GM12878 (cell line): ENCODE measurements around the gene IL34. TPM values are rescaled to one million over a fixed set of nuclear protein-coding genes. Genes with fewer than 3 reads are reported as not detected.

Source experiments
- ATAC-seq: fragments of 200-7000 bp; cut with Tn5 transposase; 3 replicates; pipeline ENCODE4 v1.9.1; 2020; ENCODE audit warnings: mild to moderate bottlenecking, moderate library complexity
- BruUV-seq: library from RNA; stranded (reverse); fragments of 400-500 nt; replicated peaks from 2 replicates; lab custom pipeline; 2021; lab: Mats Ljungman, UMichigan
- CTCF ChIA-PET: fragments of 300-600 bp; sonication (Branson Sonifier 250); formaldehyde crosslinking; extraction: SDS; loops from one replicate; lab custom pipeline; 2021; ENCODE audit warnings: inconsistent platforms; lab: Yijun Ruan, JAX
- POLR2A ChIA-PET: fragments of 350-600 bp; formaldehyde crosslinking; extraction: SDS; loops from one replicate; lab custom pipeline; 2021; ENCODE audit warnings: inconsistent platforms; lab: Charles Lee
- RAD21 ChIA-PET: fragments of 300-600 bp; sonication (Branson Sonifier 250); formaldehyde crosslinking; loops from one replicate; lab custom pipeline; 2023; ENCODE audit warnings: antibody characterized with exemption; ENCODE audit not compliant: unreplicated experiment; lab: Charles Lee
- SMC1A ChIA-PET: fragments of 300-600 bp; sonication (Branson Sonifier 250); formaldehyde crosslinking; loops from one replicate; lab custom pipeline; 2023; ENCODE audit not compliant: unreplicated experiment, uncharacterized antibody; lab: Charles Lee
- DNase-seq: peaks from one replicate; pipeline ENCODE4 v3.0.0-alpha.2; 2011; ENCODE audit warnings: low read depth, low spot score
- FAIRE-seq: peaks from 3 replicates; lab custom pipeline; 2011; peaks lifted over from hg19 to GRCh38; lab: Jason Lieb, UNC
- H2AFZ ChIP-seq: 2 replicates; pipeline ENCODE4 v1.6.0; 2011; ENCODE audit warnings: low read depth, low read length, control low read depth; ENCODE audit not compliant: control insufficient read depth
- H3K27ac ChIP-seq: 2 replicates; pipeline ENCODE4 v1.5.1; 2011; ENCODE audit warnings: control low read depth; ENCODE audit not compliant: control insufficient read depth, insufficient read depth
- H3K27me3 ChIP-seq, 2 experiments: replicated peaks in 1 of 2; 2 replicates each; pipeline versions ENCODE4 v1.6.0 to v1.6.1; 2011; ENCODE audit warnings: low read length in 1 of 2; ENCODE audit not compliant: control insufficient read depth in 2 of 2, insufficient read depth in 2 of 2
- H3K36me3 ChIP-seq, 2 experiments: 2 replicates each; pipeline ENCODE4 v1.5.1; 2011; ENCODE audit warnings: low read length in 1 of 2; ENCODE audit not compliant: control insufficient read depth in 2 of 2, insufficient read depth in 2 of 2
- H3K4me1 ChIP-seq: 2 replicates; pipeline ENCODE4 v1.6.1; 2011; ENCODE audit warnings: mild to moderate bottlenecking, low read length, moderate library complexity, mixed read lengths; ENCODE audit not compliant: control insufficient read depth, insufficient read depth
- H3K4me2 ChIP-seq: 2 replicates; pipeline ENCODE4 v1.6.0; 2011; ENCODE audit warnings: control low read depth; ENCODE audit not compliant: control insufficient read depth, insufficient read depth
- H3K4me3 ChIP-seq: fragments of 200-600 bp; sonication (generic); 2 replicates; pipeline ENCODE4 v1.5.1; 2016
- H3K79me2 ChIP-seq: 2 replicates; pipeline ENCODE4 v1.6.0; 2011; ENCODE audit warnings: low read length; ENCODE audit not compliant: control insufficient read depth, insufficient read depth
- H3K9ac ChIP-seq: 2 replicates; pipeline ENCODE4 v1.8.0; 2011; ENCODE audit warnings: low read length, control low read depth, mixed read lengths; ENCODE audit not compliant: control insufficient read depth, insufficient read depth
- H3K9me3 ChIP-seq: replicated peaks from 3 replicates; pipeline ENCODE4 v1.5.1; 2011; ENCODE audit warnings: mild to moderate bottlenecking, low read length; ENCODE audit not compliant: control insufficient read depth, insufficient read depth
- H4K20me1 ChIP-seq: 2 replicates; pipeline ENCODE4 v1.6.0; 2011; ENCODE audit not compliant: control insufficient read depth, insufficient read depth
- HDAC6 ChIP-seq: fragments of 200-600 bp; sonication (generic); IDR thresholded peaks from one replicate; pipeline ENCODE4 v1.8.0; 2017; ENCODE audit warnings: antibody characterized with exemption; ENCODE audit not compliant: unreplicated experiment
- NKRF ChIP-seq: fragments of 450-650 bp; conservative IDR thresholded peaks from 2 replicates; pipeline ENCODE4 v1.6.1; 2017; ENCODE audit warnings: mild to moderate bottlenecking, moderate library complexity
- SUPT20H ChIP-seq: IDR thresholded peaks from 2 replicates; pipeline ENCODE4 v1.6.1; 2011; ENCODE audit warnings: low read depth, mild to moderate bottlenecking, low read length, moderate library complexity, borderline replicate concordance; ENCODE audit not compliant: control insufficient read depth
- TAF1 ChIP-seq: IDR thresholded peaks from 2 replicates; pipeline ENCODE4 v1.6.1; 2011; ENCODE audit warnings: mild to moderate bottlenecking, low read depth, low read length, borderline replicate concordance
- ZBED1 ChIP-seq: IDR thresholded peaks from 2 replicates; pipeline ENCODE4 v1.6.1; 2016; ENCODE audit warnings: borderline replicate concordance
- ZNF207 ChIP-seq: fragments of 450-650 bp; IDR thresholded peaks from 2 replicates; pipeline ENCODE4 v1.6.1; 2014; ENCODE audit warnings: antibody characterized with exemption, mild to moderate bottlenecking, borderline replicate concordance
- WGBS: methylation state at CpG from one replicate; pipeline ENCODE4 v1.1.6; 2016; ENCODE audit warnings: low lambda C conversion rate; ENCODE audit not compliant: insufficient replicate concordance, insufficient coverage; ENCODE audit errors: missing lambda C conversion rate; 5-methylcytosine and 5-hydroxymethylcytosine counted together
- in situ Hi-C: fragments of 300-500 bp; cut with MboI; formaldehyde crosslinking; loops from 9 replicates; pipeline ENCODE4 v1.14.3; 2018; ENCODE audit warnings: mixed read lengths
- intact Hi-C: fragments of 100-400 bp; cut with micrococcal nuclease; formaldehyde crosslinking; loops from one replicate; pipeline ENCODE4 v1.14.2; 2022; ENCODE audit not compliant: unreplicated experiment
- polyA plus RNA-seq, 11 experiments: library from polyadenylated mRNA; depleted of rRNA in 4 of 11; unstranded in 6 of 11; stranded (reverse) in 5 of 11; fragments of >200 nt; fragmentation: Nextera tagmentation in 4 of 11; fragmentation: Illumina TruSeq in 1 of 11; extraction: Ambion mirVana in 4 of 11; extraction: Trizol in 1 of 11; gene quantifications; 1 replicate in 1 of 11; 2 replicates in 10 of 11; pipeline versions ENCODE4 v1.2.1 to v1.2.3, GENCODE V29; 2011 to 2016; ENCODE audit warnings: inconsistent platforms in 2 of 11, missing spikeins in 2 of 11, low read depth in 1 of 11
- total RNA-seq, 4 experiments: library from RNA; depleted of rRNA in 3 of 4; stranded (reverse); fragments of >200 nt in 3 of 4; fragmentation: Illumina TruSeq in 1 of 4; extraction: Trizol in 1 of 4; gene quantifications; 2 replicates each; pipeline versions ENCODE4 v1.2.1 to v1.2.3, GENCODE V29; 2013 to 2021
- TF ChIP-seq, protein P1 (sequence below): fragments of 450-650 bp; IDR thresholded peaks from 2 replicates; pipeline ENCODE4 v1.6.1; 2017; ENCODE audit warnings: mild to moderate bottlenecking, low read depth, inconsistent platforms; ENCODE audit not compliant: poor library complexity, severe bottlenecking

The IL34 gene
- total and polyA plus RNA-seq, 10 of the 15 experiments (the other 5 are each of a cell fraction or from before 2014, with no cell fraction given): 0.27 to 0.40 TPM; not detected in 8

DNA sequence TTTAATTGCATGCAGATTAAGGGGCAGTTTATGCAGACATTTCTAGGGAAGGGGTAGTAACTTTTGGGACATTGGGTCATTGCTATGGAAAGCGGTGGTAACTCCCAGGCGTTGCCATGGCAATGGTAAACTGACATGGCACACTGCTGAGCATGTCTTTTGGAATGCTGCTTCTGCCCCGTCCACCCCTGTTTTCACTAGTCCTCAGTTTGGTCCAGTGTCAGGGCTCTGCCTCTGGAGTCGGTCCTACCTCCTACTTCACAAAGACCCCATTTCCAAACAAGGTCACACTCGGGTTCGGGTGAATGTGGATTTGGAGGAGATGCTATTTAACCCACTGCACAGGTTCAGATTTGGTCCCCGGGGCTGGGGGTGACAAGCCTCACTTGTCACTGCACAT is 2.9 kb downstream of the IL34 start:
- no TSS peak for BruUV-seq
- SMC1A ChIA-PET: interaction anchor here (1.7 kb wide), 1 partner anchor 122 kb away, joined by 6 read pairs; no protein-coding TSS in a partner anchor
- no peaks in the 10 kb centered on the region for H3K79me2 ChIP-seq
- H3K36me3 ChIP-seq: no peaks in the 10 kb centered on the region
- H2AFZ ChIP-seq: no peak overlapping the region
- 33% methylated on average over 7 of the region's 7 CpGs for WGBS
- POLR2A ChIA-PET: no interaction called here
- H3K27ac ChIP-seq: no peak overlapping the region
- no peak overlapping the region for H3K9ac ChIP-seq
- H3K4me3 ChIP-seq: no peak overlapping the region
- in situ Hi-C loops (no loop called here), intact Hi-C loops (no loop called here)
- CTCF ChIA-PET: interaction anchor here (0.8 kb wide), 1 partner anchor 281 kb away, joined by 3 read pairs; no protein-coding TSS in a partner anchor
- no peak for DNase-seq
- no peaks in the 10 kb centered on the region for H4K20me1 ChIP-seq
- RAD21 ChIA-PET: no interaction called here
- no peak overlapping the region for H3K4me2 ChIP-seq
- H3K9me3 ChIP-seq: no peaks in the 10 kb centered on the region
- FAIRE-seq: no peak
- H3K27me3 ChIP-seq: no peaks in the 10 kb centered on the region
- ATAC-seq: no peak
- TF ChIP-seq ZBED1 (no peak), NKRF (no peak), HDAC6 (no peak), ZNF207 (no peak), TAF1 (no peak), SUPT20H (no peak)
- TF ChIP-seq, protein P1, sequence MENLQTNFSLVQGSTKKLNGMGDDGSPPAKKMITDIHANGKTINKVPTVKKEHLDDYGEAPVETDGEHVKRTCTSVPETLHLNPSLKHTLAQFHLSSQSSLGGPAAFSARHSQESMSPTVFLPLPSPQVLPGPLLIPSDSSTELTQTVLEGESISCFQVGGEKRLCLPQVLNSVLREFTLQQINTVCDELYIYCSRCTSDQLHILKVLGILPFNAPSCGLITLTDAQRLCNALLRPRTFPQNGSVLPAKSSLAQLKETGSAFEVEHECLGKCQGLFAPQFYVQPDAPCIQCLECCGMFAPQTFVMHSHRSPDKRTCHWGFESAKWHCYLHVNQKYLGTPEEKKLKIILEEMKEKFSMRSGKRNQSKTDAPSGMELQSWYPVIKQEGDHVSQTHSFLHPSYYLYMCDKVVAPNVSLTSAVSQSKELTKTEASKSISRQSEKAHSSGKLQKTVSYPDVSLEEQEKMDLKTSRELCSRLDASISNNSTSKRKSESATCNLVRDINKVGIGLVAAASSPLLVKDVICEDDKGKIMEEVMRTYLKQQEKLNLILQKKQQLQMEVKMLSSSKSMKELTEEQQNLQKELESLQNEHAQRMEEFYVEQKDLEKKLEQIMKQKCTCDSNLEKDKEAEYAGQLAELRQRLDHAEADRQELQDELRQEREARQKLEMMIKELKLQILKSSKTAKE: no peak
- no peaks in the 10 kb centered on the region for H3K4me1 ChIP-seq
